CD4-positive, alpha-beta T cell (primary cell): ENCODE measurements around the gene PLD4. TPM values are rescaled to one million over a fixed set of nuclear protein-coding genes. Genes with fewer than 3 reads are reported as not detected.

ENCODE experiments used
- ATAC-seq: fragments of 200-7000 bp; cut with Tn5 transposase; one replicate; pipeline ENCODE4 v1.10.0; 2022; ENCODE audit warnings: mild to moderate bottlenecking; ENCODE audit not compliant: poor library complexity
- CTCF ChIA-PET: fragments of 350-600 bp; sonication (Branson Sonifier 250); formaldehyde crosslinking; loops from one replicate; lab custom pipeline; 2021; ENCODE audit warnings: antibody characterized with exemption, inconsistent platforms; lab: Charles Lee
- POLR2A ChIA-PET: fragments of 350-600 bp; sonication (Branson Sonifier 250); formaldehyde crosslinking; loops from one replicate; lab custom pipeline; 2021; ENCODE audit warnings: antibody characterized with exemption, inconsistent platforms; lab: Charles Lee
- DNase-seq, 14 experiments: peaks; one replicate each; pipeline ENCODE4 v3.0.0-alpha.2; 2013 to 2020; ENCODE audit warnings: mixed read lengths in 2 of 14
- H3K27ac ChIP-seq, 2 donors: one replicate each; pipeline versions ENCODE4 v1.5.1 to v1.7.0; 2013; ENCODE audit warnings: low read length in 2 of 2, low read depth in 1 of 2, mild to moderate bottlenecking in 1 of 2
- H3K27me3 ChIP-seq, 2 experiments: 1 replicate in 1 of 2; 2 replicates in 1 of 2; pipeline versions ENCODE4 v1.6.1 to v1.7.0; 2013; ENCODE audit warnings: low read length in 2 of 2, control low read depth in 1 of 2, mild to moderate bottlenecking in 1 of 2, moderate library complexity in 1 of 2; ENCODE audit not compliant: insufficient read depth in 2 of 2, control insufficient read depth in 1 of 2
- H3K36me3 ChIP-seq: one replicate; pipeline ENCODE4 v1.6.1; 2013; ENCODE audit warnings: low read length, control low read depth; ENCODE audit not compliant: insufficient read depth
- H3K4me1 ChIP-seq: one replicate; pipeline ENCODE4 v1.6.1; 2013; ENCODE audit warnings: low read length, control low read depth; ENCODE audit not compliant: insufficient read depth
- H3K4me3 ChIP-seq: one replicate; pipeline ENCODE4 v1.5.1; 2013; ENCODE audit warnings: mild to moderate bottlenecking, low read length, moderate library complexity
- H3K9me3 ChIP-seq, 2 experiments: 1 replicate in 1 of 2; 2 replicates in 1 of 2; pipeline versions ENCODE4 v1.6.1 to v1.7.0; 2013; ENCODE audit warnings: low read length in 2 of 2, mild to moderate bottlenecking in 2 of 2, control low read depth in 1 of 2, moderate library complexity in 1 of 2; ENCODE audit not compliant: control insufficient read depth in 1 of 2, insufficient read depth in 1 of 2
- H3K27ac Mint-ChIP-seq: one replicate; pipeline ENCODE4 v1.8.0; 2020; ENCODE audit warnings: mixed read lengths
- H3K27me3 Mint-ChIP-seq: one replicate; pipeline ENCODE4 v1.8.0; 2021; ENCODE audit warnings: mixed read lengths
- H3K36me3 Mint-ChIP-seq: one replicate; pipeline ENCODE4 v1.8.0; 2021; ENCODE audit warnings: low read depth, mixed read lengths
- H3K4me1 Mint-ChIP-seq: one replicate; pipeline ENCODE4 v1.8.0; 2021; ENCODE audit warnings: low read depth, mixed read lengths
- H3K4me3 Mint-ChIP-seq: one replicate; pipeline ENCODE4 v1.8.0; 2020; ENCODE audit warnings: mild to moderate bottlenecking, mixed read lengths
- H3K9me3 Mint-ChIP-seq: one replicate; pipeline ENCODE4 v1.8.0; 2020; ENCODE audit warnings: mixed read lengths
- CTCF ChIP-seq: fragments of 200-600 bp; IDR thresholded peaks from one replicate; pipeline ENCODE4 v1.8.0; 2022; ENCODE audit warnings: antibody characterized with exemption, mild to moderate bottlenecking
- intact Hi-C, 2 experiments: fragments of 100-400 bp; cut with DNase I in 1 of 2; cut with micrococcal nuclease in 1 of 2; formaldehyde crosslinking; loops; one replicate each; pipeline versions ENCODE4 v1.15.1 to v1.9.0; 2023 to 2025; cut with DNase I, micrococcal nuclease
- total RNA-seq, 174 experiments: library from RNA in 2 of 174; stranded (reverse) in 2 of 174; gene quantifications; one replicate each; pipeline ENCODE4 v1.2.3 and lab custom pipeline; 2021 to 2026

The PLD4 gene
- total RNA-seq, 2 experiments from 2014 or later: 1.6 to 2.1 TPM

GRCh38 chr14:104977681-104978653, 53.3 kb downstream of the PLD4 start, which contains the start of gene AHNAK2:
Gene AHNAK2 (minus strand): TSS chr14:104978374. CDS start chr14:104978237, 137 bp downstream.
- Histone ChIP-seq H3K27ac (no peak within 1 kb of the TSS), H3K4me1 (peaks cover 23% of the 10 kb centered on the region), H3K27me3 (peaks cover 25 to 29% of the 10 kb centered on the region in 2 experiments), H3K36me3 (no peaks in the 10 kb centered on the region), H3K9me3 (peaks cover 0 to 11% of the 10 kb centered on the region in 2 experiments), H3K4me3 (peak within 1 kb of the TSS; percentile 29)
- Mint-ChIP-seq H3K4me3 (peak within 1 kb of the TSS; percentile 79), H3K36me3 (no peaks in the 10 kb centered on the region), H3K9me3 (no peaks in the 10 kb centered on the region), H3K4me1 (peaks cover 5% of the 10 kb centered on the region), H3K27ac (no peak within 1 kb of the TSS), H3K27me3 (peaks cover 36% of the 10 kb centered on the region)
- ChIA-PET CTCF (interaction anchor here (0.6 to 1.2 kb wide), 2 partner anchors 68 to 150 kb away, joined by 3 to 4 read pairs; no protein-coding TSS in a partner anchor), POLR2A (interaction anchor here (0.9 kb wide), 1 partner anchor 87 kb away, joined by 3 read pairs; the partner anchor contains the start of gene GPR132)
- ATAC-seq (peak; percentile 75), DNase-seq (peak in 10 of 14 experiments; percentile 20 to 80 (median 46))
- intact Hi-C loops: loop anchor here in 1 of 2 experiments (2.0 kb wide), 2 partner anchors 109 to 375 kb away; no protein-coding TSS in a partner anchor
- no peak for TF ChIP-seq CTCF

GRCh38 chr14:104978746-104979691, 54.3 kb downstream of the PLD4 start:
- Histone ChIP-seq H3K9me3 (peaks cover 0 to 11% of the 10 kb centered on the region in 2 experiments), H3K4me3 (no peak overlapping the region), H3K27ac (no peak overlapping the region), H3K27me3 (peaks cover 25 to 26% of the 10 kb centered on the region in 2 experiments), H3K36me3 (no peaks in the 10 kb centered on the region), H3K4me1 (peaks cover 23% of the 10 kb centered on the region)
- ChIA-PET POLR2A (interaction anchor here (0.9 kb wide), 1 partner anchor 86 kb away, joined by 3 read pairs; the partner anchor contains the start of gene GPR132), CTCF (interaction anchor here (0.6 to 1.2 kb wide), 2 partner anchors 67 to 151 kb away, joined by 3 to 4 read pairs; no protein-coding TSS in a partner anchor)
- no peak for ATAC-seq
- no peak for TF ChIP-seq CTCF
- Mint-ChIP-seq H3K4me1 (peaks cover 5% of the 10 kb centered on the region), H3K9me3 (no peaks in the 10 kb centered on the region), H3K27ac (no peak overlapping the region), H3K36me3 (no peaks in the 10 kb centered on the region), H3K27me3 (peaks cover 36% of the 10 kb centered on the region), H3K4me3 (peak overlapping the region; percentile 49)
- no peak for DNase-seq
- intact Hi-C loops: no loop called here
